ENCODE measurements around the gene PHACTR2.
A peak's percentile ranks its signal among the peaks of the same experiment; 100 is the strongest.
"Not testable (repeated sequence)": the region's sequence is repeated elsewhere in the genome, so short reads cannot be mapped to it uniquely, and the experiment has no call there.

The PHACTR2 gene

DNA sequence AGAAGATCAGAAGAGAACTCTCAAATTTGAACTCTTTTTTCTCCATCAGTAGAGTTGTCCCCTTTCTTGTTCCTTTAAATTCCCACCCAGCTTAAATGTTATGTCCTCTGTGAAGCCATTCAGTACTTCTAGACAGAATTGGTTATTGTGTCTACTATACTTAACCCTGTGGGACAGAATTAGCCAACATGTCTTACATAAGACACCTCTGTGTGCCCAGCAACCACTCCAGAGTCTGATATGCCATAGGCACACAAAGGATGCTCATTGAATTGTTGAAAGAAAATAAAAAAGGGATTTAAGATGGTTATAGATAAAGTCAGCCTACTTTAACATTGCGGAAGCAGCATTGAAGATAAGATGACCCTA is 88.4 kb downstream of the PHACTR2 start:
- DNase-seq (ENCODE audit: low spot score) = no peak

DNA sequence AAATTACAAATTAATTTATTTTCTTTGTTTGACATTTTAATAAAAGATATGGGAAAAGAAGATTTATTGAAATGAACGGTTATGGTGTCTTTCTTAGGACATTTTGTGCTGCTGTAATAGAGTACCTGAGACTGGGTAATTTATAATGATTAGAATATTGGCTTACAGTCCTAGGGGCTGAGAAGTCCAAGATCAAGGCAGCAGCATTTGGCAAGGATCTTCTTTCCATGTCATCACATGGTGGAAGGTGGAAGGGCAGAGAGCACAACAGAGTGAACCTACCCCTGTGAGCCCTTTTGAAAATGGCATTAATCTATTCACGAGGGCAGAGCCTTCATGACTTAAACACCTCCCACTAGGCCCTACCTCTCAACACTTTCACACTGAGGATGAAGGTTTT is 89.7 kb downstream of the PHACTR2 start:
- no peak for DNase-seq (ENCODE audit: low spot score)

GRCh38 chr6:143772116-143773086 is 94.6 kb downstream of the PHACTR2 start:
- DNase-seq (ENCODE audit: low spot score) = peak; percentile 47

DNA sequence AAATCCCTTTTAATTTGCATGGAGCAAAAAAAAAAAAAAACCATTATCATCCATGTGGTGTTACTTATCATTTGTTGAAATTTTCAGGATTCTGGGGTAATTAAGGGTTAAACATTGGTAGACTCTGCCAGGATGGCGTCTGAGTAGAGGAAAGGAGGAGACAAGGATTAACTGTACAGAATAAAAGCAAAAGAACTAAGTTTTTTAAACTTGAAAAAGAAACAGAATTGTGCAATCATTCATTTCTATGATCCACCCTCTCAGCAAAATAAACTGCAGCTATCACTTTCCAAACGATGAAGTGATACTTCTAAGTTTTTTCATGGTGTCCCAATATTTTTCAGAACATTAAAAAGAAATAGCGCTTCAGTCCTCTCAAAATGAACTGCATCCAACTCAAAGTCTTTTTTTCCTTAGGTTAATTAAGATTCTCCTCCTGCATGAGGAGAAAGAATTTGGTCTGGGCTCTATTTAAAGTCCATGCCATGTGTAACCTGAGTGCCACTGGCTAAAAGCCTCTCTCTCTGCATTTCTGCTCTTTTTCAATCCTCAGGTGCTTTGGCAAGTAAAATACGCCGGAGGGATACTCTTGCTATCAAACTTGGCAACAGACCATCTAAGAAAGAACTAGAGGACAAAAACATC is 95.9 kb downstream of the PHACTR2 start:
- DNase-seq (ENCODE audit: low spot score) = no peak

- no peak for DNase-seq (ENCODE audit: low spot score)
These were observed 96.6 kb downstream of the PHACTR2 start for GRCh38 chr6:143774347-143774746.

GRCh38 chr6:143775336-143775735 is 97.6 kb downstream of the PHACTR2 start:
- no peak for DNase-seq (ENCODE audit: low spot score)

DNA sequence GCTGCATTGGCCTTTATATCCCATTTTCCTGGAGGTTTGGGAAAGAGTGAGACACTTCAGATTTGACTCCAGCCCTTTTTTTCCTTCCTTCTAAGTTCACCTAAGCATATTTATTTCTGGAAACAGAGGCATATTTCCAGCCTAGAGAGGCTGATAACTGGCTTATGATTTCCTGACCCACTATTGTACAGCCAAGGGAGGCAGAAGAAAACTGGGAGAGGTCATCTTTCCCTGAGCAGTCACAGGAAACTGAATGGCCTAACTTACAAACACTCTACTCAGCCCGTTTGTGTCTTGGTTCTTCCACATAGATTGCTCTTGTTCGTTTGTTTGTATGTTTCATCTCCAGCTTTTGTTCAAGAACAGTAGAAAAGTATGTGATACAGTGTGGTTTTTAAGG is 101.2 kb downstream of the PHACTR2 start:
- no peak for DNase-seq (ENCODE audit: low spot score)

DNA sequence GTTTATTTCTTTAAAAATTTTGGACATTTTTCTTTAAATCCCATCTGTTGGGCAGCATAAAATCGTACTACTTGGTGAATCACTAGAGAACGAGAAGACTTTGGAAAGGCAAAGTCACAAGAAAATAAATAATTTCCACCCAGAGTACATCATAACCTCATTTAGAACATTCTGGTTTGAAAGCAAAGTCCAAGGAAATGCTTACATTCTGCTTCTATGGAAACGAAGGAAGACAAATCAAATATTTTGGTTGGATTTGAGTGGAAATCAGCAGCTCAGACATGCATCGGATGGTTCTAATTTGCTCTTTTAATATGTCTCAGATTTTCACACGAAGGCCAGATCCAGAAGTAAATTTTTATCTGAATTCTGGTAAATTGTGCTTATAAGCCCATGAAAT is 104.7 kb downstream of the PHACTR2 start:
- DNase-seq (ENCODE audit: low spot score) = peak; percentile 15

- no peak for DNase-seq (ENCODE audit: low spot score)
These were observed 105.3 kb downstream of the PHACTR2 start for GRCh38 chr6:143783077-143783476.

GRCh38 chr6:143784316-143784715 is 106.6 kb downstream of the PHACTR2 start:
- DNase-seq (ENCODE audit: low spot score) = no peak

DNA sequence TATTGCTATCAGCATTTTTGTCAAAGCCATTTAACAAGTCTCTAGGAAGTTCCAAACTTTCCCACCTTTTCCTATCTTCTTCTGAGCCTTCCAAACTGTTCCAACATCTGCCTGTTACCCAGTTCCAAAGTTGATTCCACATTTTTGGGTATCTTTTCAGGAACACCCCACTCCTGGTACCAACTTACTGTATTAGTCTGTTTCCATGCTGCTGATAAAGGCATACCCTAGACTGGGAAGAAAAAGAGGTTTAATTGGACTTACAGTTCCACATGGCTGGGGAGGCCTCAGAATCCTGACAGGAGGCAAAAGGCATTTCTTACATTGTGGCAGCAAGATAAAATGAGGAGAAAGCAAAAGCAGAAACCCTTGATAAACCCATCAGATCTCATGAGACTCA is 108.6 kb downstream of the PHACTR2 start:
- not testable (repeated sequence) for DNase-seq (ENCODE audit: low spot score)

DNA sequence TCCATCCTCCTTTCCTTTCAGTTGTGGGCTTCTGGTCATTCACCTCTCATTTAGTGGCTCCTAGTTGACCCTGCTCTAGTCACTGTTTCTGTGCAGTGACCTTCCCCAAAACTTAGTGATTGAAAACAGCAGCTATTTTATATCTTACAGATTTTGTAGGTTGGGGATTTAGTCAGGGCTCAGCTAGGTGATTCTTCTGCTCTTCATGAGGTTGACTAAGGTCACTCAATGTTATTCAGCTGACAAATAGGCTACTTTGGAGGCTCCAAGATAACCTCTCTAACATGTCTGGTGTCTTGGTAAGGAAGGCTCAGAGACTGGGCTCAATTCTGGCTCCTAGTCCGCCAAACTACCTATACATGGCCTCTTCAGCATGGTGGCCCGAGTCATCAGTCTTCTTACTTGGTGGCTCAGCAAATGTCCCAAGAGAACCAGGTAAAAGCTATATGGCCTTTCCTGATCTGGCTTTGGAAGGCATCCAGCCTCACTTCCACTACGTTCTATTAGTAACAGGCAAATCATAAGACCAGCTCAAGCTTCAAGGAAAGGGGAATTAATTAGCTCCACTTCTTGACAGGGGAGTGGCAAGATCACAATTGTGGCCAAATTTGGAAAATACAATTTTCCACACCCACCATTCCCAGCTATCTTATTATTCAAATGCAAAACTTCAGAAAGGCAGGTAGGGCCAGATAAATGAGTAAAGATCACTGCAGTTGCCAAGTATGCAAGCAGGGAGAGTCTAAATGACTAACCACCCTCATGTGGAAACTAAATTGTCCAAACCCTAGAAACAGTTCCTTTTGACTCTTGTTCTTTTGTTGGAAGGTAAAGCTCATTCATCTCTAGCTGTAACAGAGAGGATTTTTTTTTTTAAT is 114.9 kb downstream of the PHACTR2 start:
- DNase-seq (ENCODE audit: low spot score) = no peak

GRCh38 chr6:143793280-143793619 is 115.5 kb downstream of the PHACTR2 start:
- DNase-seq (ENCODE audit: low spot score) = no peak

DNA sequence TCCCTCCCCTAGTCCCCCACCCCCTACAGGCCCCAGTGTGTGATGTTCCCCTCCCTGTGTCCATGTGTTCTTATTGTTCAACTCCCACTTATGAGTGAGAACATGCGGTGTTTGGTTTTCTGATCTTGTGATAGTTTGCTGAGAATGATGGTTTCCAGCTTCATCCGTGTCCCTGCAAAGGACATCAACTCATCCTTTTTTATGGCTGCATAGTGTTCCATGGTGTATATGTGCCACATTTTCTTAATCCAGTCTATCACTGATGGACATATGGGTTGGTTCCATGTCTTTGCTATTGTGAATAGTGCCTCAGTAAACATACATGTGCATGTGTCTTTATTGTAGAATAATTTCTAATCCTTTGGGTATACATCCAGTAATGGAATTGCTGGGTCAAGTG is 118.8 kb downstream of the PHACTR2 start:
- DNase-seq (ENCODE audit: low spot score) = not testable (repeated sequence)

DNA sequence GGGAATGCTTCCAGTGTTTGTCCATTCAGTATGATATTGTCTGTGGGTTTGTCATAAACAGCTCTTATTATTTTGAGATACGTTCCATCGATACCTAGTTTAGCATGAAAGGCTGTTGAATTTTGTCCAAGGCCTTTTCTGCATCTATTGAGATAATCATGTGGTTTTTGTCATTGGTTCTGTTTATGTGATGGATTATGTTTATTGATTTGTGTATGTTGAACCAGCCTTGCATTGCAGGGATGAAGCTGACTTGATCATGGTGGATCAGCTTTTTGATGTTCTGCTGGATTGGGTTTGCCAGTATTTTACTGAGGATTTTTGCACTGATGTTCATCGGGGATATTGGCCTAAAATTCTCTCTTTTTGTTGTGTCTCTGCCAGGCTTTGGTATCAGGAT is 120.7 kb downstream of the PHACTR2 start:
- not testable (repeated sequence) for DNase-seq (ENCODE audit: low spot score)

DNA sequence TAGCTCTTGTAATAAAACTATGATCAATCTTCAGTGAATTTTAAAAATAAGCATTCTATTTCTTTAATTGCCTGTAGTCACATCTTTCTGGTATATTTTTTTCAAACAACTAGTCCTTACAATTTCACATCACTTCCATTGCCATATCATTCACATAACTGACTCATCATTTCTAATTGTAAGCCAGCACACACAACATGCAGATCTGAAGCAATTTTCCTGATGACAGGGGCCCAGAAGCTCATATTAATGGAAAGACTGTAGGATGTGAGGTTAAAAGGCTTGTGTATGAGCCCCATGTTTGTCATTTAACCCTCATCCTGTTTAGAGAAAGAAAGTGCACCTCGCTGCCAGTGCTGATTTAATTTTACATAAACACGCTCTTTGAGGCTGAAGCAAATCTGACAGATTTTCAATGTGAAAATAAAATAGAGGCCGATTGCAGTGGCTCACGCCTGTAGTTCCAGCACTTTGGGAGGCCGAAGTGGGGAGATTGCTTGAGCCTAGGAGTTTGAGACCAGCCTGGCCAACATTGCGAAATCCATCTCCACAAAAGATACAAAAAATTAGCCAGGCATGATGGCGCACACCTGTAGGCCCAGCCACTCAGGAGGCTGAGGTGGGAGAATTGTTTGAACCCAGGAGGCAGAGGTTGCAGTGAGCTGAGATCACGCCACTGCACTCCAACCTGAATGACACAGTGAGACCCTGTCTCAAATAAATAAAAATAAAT is 125.2 kb downstream of the PHACTR2 start:
- DNase-seq (ENCODE audit: low spot score) = peak; percentile 17

- no peak for DNase-seq (ENCODE audit: low spot score)
These were observed 126.2 kb downstream of the PHACTR2 start for GRCh38 chr6:143803769-143804568.

GRCh38 chr6:143804835-143805239 is 127.1 kb downstream of the PHACTR2 start:
- no peak for DNase-seq (ENCODE audit: low spot score)

GRCh38 chr6:143806282-143807102 is 128.7 kb downstream of the PHACTR2 start:
- peak; percentile 11 for DNase-seq (ENCODE audit: low spot score)
